Activated CD4-positive, alpha-beta memory T cell treated with anti-CD3 and anti-CD28 coated beads for 36 hours (primary cell): ENCODE data around the gene ADSL. TPM values are rescaled to one million over a fixed set of nuclear protein-coding genes. Genes with fewer than 3 reads are reported as not detected.

Experiments
- CTCF ChIA-PET: fragments of 350-600 bp; sonication (Branson Sonifier 250); formaldehyde crosslinking; loops from one replicate; lab custom pipeline; 2021; ENCODE audit warnings: antibody characterized with exemption, inconsistent platforms; lab: Charles Lee
- POLR2A ChIA-PET: fragments of 350-600 bp; sonication (Branson Sonifier 250); formaldehyde crosslinking; loops from one replicate; lab custom pipeline; 2021; ENCODE audit warnings: antibody characterized with exemption; lab: Charles Lee
- DNase-seq: peaks from one replicate; pipeline ENCODE4 v3.0.0-alpha.2; 2020
- H3K27ac Mint-ChIP-seq: one replicate; pipeline ENCODE4 v1.8.0; 2021; ENCODE audit warnings: mixed read lengths
- H3K27me3 Mint-ChIP-seq: one replicate; pipeline ENCODE4 v1.8.0; 2021; ENCODE audit warnings: mixed read lengths
- H3K36me3 Mint-ChIP-seq: one replicate; pipeline ENCODE4 v1.8.0; 2021; ENCODE audit warnings: mixed read lengths
- H3K4me1 Mint-ChIP-seq: one replicate; pipeline ENCODE4 v1.8.0; 2021; ENCODE audit warnings: low read depth, mixed read lengths
- H3K4me3 Mint-ChIP-seq: one replicate; pipeline ENCODE4 v1.8.0; 2021; ENCODE audit warnings: mild to moderate bottlenecking, mixed read lengths
- H3K9me3 Mint-ChIP-seq: one replicate; pipeline ENCODE4 v1.8.0; 2021; ENCODE audit warnings: mixed read lengths
- intact Hi-C: fragments of 100-400 bp; cut with micrococcal nuclease; formaldehyde crosslinking; loops from one replicate; pipeline ENCODE4 v1.15.1; 2023
- total RNA-seq, 2 experiments: library from RNA; stranded (reverse); gene quantifications; one replicate each; pipeline ENCODE4 v1.2.3, GENCODE V29; 2021

The ADSL gene
- total RNA-seq, 2 experiments from 2014 or later, result 143 to 146 TPM

DNA sequence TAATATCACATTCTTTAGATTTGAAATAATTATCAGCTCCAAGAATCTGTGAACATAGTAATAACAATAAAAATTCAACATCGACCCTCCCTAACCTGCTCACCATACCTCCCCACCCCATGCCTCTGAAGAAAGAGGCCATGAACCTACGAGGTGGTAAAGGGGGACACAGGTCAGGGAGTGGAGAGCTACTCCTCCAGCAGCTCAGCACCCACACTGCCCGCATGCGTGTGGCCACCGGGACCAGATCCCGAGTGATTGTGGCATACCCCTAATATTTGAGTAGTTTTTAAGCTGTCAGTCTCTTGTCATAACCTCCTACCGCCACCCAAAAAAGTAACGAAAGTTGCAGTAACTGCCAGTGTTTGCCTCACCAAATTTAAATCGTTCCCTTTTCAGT, 16.8 kb upstream of the ADSL start:
- CTCF ChIA-PET, result interaction anchor here (1.5 kb wide), 1 partner anchor 17 kb away, joined by 6 read pairs; the partner anchor contains the start of gene ADSL
- H3K27ac Mint-ChIP-seq, result peak overlapping the region; percentile 9

DNA sequence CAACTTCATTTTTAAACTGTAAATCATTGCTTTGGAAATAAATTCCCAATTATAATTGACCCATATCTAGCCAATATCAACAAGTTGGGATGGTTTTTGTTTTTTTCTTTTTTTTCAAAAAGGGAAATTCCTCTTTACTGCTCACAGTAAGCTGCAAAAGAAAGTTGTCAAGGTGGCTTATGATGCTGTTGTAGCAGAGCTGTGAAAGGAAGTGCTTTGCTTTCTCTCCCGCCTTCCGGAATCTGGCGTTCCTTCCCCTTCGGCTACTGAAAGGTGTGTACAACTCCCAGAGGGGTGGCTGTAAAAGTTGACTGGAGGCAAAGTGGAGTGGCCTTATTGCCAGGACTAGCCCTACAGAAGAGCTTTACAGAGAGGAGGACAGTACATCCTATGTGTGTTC, 16.2 kb upstream of the ADSL start:
- no peaks in the 10 kb centered on the region for H3K36me3 Mint-ChIP-seq
- H3K9me3 Mint-ChIP-seq, result no peaks in the 10 kb centered on the region
- H3K27ac Mint-ChIP-seq, result no peak overlapping the region
- H3K4me3 Mint-ChIP-seq, result no peak overlapping the region
- DNase-seq, result no peak
- H3K4me1 Mint-ChIP-seq, result peaks cover 95% of the 10 kb centered on the region
- ChIA-PET CTCF (interaction anchor here (1.5 kb wide), 1 partner anchor 16 kb away, joined by 6 read pairs; the partner anchor contains the start of gene ADSL), POLR2A (interaction anchor here (1.5 kb wide), 1 partner anchor 275 kb away, joined by 3 read pairs; no protein-coding TSS in a partner anchor)
- H3K27me3 Mint-ChIP-seq, result no peaks in the 10 kb centered on the region
- intact Hi-C loops, result no loop called here

More for the DNA sequence above, 16.8 kb upstream of the ADSL start:
- intact Hi-C loops, result loop anchor here (5.0 to 10.0 kb wide), 2 partner anchors 272 to 385 kb away; no protein-coding TSS in a partner anchor
- DNase-seq, result no peak
- H3K4me1 Mint-ChIP-seq, result peaks cover 95% of the 10 kb centered on the region
- no peaks in the 10 kb centered on the region for H3K9me3 Mint-ChIP-seq
- no peaks in the 10 kb centered on the region for H3K27me3 Mint-ChIP-seq
- H3K36me3 Mint-ChIP-seq, result no peaks in the 10 kb centered on the region
- H3K4me3 Mint-ChIP-seq, result no peak overlapping the region
- POLR2A ChIA-PET, result no interaction called here

DNA sequence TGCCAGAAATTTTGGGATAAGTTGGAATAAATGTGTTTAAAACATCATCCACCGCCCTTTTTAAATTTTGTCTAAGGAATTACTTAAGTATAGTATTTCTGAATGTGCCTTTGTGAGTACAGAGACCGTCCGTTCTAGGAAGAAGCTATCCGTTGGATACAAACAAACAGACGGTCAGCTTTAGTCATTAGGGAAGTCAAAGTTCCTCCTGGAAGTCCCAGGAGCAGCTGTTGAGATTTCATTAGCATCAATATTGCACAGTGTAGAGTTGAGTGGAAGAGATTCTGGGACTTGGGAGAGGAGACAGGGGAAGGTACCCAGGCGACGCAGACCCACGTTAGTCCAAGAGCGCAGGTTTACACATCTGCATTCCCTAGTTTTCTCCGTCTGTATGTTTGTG, 15.7 kb upstream of the ADSL start:
- Mint-ChIP-seq H3K27ac (no peak overlapping the region), H3K36me3 (no peaks in the 10 kb centered on the region), H3K27me3 (no peaks in the 10 kb centered on the region), H3K4me3 (no peak overlapping the region), H3K9me3 (no peaks in the 10 kb centered on the region), H3K4me1 (peaks cover 93% of the 10 kb centered on the region)
- POLR2A ChIA-PET, result interaction anchor here (1.5 kb wide), 1 partner anchor 275 kb away, joined by 3 read pairs; no protein-coding TSS in a partner anchor
- no peak for DNase-seq
- CTCF ChIA-PET, result interaction anchor here (1.5 kb wide), 1 partner anchor 15 kb away, joined by 6 read pairs; the partner anchor contains the start of gene ADSL
- intact Hi-C loops, result no loop called here

DNA sequence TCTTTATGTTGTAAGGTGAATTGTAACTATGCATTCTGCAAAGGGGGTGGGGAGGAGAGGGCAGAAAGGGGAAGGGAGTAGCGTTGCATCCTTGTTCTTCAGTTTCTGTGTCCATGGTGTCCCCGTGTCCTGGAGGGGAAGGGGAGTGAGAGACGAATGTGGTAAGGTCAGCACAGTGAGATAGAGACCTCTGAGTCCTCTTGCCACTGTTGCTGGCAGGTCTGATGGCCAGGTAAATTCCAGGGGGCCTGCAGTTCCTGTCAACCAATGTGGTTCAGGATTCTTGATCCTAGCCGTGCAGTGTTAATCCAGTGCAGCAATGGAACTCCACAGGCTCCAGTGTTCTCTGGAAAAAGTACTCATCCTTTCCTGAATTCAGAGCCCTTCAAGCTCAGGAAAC, 14.6 kb upstream of the ADSL start:
- CTCF ChIA-PET, result interaction anchor here (0.6 kb wide), 1 partner anchor 33 kb away, joined by 6 read pairs; no protein-coding TSS in a partner anchor
- no peak for DNase-seq
- Mint-ChIP-seq H3K4me3 (no peak overlapping the region), H3K9me3 (no peaks in the 10 kb centered on the region), H3K4me1 (peaks cover 94% of the 10 kb centered on the region), H3K27ac (peak overlapping the region; percentile 80), H3K36me3 (peaks cover 3% of the 10 kb centered on the region), H3K27me3 (no peaks in the 10 kb centered on the region)
- POLR2A ChIA-PET, result interaction anchor here (1.0 to 1.5 kb wide), 2 partner anchors 14 to 276 kb away, joined by 3 to 4 read pairs; no protein-coding TSS in a partner anchor
- intact Hi-C loops, result loop anchor here (2.0 kb wide), 1 partner anchor 41 kb away; no protein-coding TSS in a partner anchor

DNA sequence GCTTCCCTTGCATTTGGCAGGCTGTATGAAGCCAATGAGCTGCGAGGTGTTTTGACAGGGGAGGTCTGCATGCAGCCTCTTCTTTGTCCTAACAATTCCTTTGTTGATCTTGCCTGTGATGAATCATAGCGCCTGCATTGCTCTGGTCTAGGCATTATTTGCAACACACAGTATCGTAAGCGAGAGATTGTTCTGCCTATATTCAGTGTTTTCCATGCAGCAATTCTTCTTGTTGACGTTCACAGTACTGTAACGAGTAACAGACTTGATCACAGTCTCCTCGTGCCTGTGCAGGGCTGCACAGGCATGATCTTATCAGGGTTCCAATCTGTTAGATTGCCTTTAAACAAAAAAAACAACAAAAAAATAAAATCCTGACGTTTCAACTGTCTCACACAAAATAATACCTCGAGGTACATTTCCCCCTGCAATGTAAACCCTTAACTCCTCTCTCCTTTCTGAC, 13.9 kb upstream of the ADSL start:
- CTCF ChIA-PET, result no interaction called here
- peak; percentile 44 for DNase-seq
- Mint-ChIP-seq H3K27ac (peak overlapping the region; percentile 80), H3K9me3 (no peaks in the 10 kb centered on the region), H3K4me3 (peak overlapping the region; percentile 49), H3K27me3 (no peaks in the 10 kb centered on the region), H3K4me1 (peaks cover 91% of the 10 kb centered on the region), H3K36me3 (peaks cover 3% of the 10 kb centered on the region)
- intact Hi-C loops, result loop anchor here (2.0 kb wide), 1 partner anchor 42 kb away; no protein-coding TSS in a partner anchor
- POLR2A ChIA-PET, result interaction anchor here (0.5 to 1.0 kb wide), 2 partner anchors 13 to 89 kb away, joined by 4 to 7 read pairs; no protein-coding TSS in a partner anchor

DNA sequence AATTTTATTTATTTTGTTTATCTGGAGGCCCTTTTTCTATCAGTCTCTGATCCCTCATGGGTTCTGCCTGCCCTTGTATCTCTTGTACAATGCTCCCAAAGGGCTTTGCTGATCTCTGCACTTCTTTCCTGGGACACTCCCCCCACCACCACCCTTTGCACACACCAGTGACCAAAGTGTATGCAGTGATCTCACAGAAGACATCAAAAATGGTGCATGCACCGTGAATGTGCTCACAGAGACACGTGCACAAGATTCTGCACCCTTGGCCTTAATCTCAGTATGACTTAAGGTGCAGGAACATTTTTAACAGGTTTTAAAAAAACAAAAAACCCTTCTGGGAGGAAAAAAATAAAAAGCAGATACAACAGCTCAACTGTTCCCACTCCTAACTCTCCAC, 12.2 kb upstream of the ADSL start:
- no peaks in the 10 kb centered on the region for H3K27me3 Mint-ChIP-seq
- peaks cover 83% of the 10 kb centered on the region for H3K4me1 Mint-ChIP-seq
- intact Hi-C loops, result loop anchor here (1.0 kb wide), 1 partner anchor 157 kb away; the partner anchor contains the start of gene TNRC6B
- ChIA-PET CTCF (interaction anchor here (3.0 kb wide), 1 partner anchor 13 kb away, joined by 21 read pairs; the partner anchor contains the start of gene ADSL), POLR2A (interaction anchor here (1.1 to 1.2 kb wide), 3 partner anchors 11 to 83 kb away, joined by 3 to 5 read pairs (median 3); no protein-coding TSS in a partner anchor)
- DNase-seq, result peak; percentile 36
- H3K36me3 Mint-ChIP-seq, result peaks cover 6% of the 10 kb centered on the region
- no peaks in the 10 kb centered on the region for H3K9me3 Mint-ChIP-seq
- peak overlapping the region; percentile 64 for H3K27ac Mint-ChIP-seq
- H3K4me3 Mint-ChIP-seq, result no peak overlapping the region

DNA sequence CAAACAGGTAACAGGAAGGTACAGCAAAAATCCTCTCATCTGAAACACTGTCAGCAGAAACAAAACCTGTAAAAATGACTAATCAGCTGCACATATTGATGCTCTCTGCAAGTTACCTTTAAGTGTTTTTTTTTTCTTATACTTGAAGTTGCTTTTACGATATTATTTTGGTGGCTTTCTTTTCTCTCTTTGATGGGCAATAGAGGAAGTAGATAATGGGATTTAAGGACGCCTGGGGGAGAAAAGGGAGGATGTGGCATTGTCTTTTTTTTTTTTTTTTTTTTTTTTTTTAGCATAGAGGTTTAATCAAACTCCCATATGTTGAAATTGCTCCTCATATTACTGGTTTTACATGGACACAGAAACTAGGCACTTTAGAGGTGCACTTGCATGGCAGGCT, 11.4 kb upstream of the ADSL start:
- no peak for DNase-seq
- H3K4me1 Mint-ChIP-seq, result peaks cover 74% of the 10 kb centered on the region
- H3K27me3 Mint-ChIP-seq, result no peaks in the 10 kb centered on the region
- H3K27ac Mint-ChIP-seq, result peak overlapping the region; percentile 64
- ChIA-PET CTCF (interaction anchor here (3.0 kb wide), 1 partner anchor 12 kb away, joined by 21 read pairs; the partner anchor contains the start of gene ADSL), POLR2A (interaction anchor here (0.6 to 1.2 kb wide), 4 partner anchors 12 to 233 kb away, joined by 3 to 5 read pairs (median 3); no protein-coding TSS in a partner anchor)
- peaks cover 6% of the 10 kb centered on the region for H3K36me3 Mint-ChIP-seq
- H3K4me3 Mint-ChIP-seq, result peak overlapping the region; percentile 31
- intact Hi-C loops, result loop anchor here (1.0 kb wide), 3 partner anchors 11 to 158 kb away; partner anchors contain the start of genes ADSL and TNRC6B
- H3K9me3 Mint-ChIP-seq, result no peaks in the 10 kb centered on the region

DNA sequence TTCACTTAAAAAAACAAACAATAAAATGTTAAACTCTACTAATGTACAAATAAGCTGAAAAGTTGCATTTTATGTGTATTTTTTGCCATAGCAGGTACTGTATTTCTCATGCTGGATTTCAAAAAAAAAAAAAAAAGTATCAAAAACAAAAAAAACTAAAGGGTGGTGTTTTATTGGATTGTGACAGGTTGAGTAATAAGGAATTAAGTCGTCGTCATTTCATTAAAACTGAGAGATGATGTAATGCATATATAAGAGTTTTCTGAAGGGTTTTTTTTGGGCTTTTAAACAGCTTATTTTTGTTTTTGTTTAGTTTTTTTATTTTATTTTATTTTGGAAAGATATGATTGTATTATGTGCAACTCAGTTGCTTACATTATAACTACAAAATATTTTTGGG, 10.9 kb upstream of the ADSL start:
- intact Hi-C loops, result loop anchor here (1.0 kb wide), 2 partner anchors 11 kb away; partner anchors contain the start of gene ADSL
- no peak overlapping the region for H3K4me3 Mint-ChIP-seq
- peak overlapping the region; percentile 64 for H3K27ac Mint-ChIP-seq
- no peaks in the 10 kb centered on the region for H3K9me3 Mint-ChIP-seq
- H3K4me1 Mint-ChIP-seq, result peaks cover 73% of the 10 kb centered on the region
- ChIA-PET POLR2A (interaction anchor here (0.6 to 2.1 kb wide), 5 partner anchors 11 to 292 kb away, joined by 3 to 11 read pairs (median 3); partner anchors contain the start of gene ADSL), CTCF (interaction anchor here (3.0 kb wide), 1 partner anchor 12 kb away, joined by 21 read pairs; the partner anchor contains the start of gene ADSL)
- no peak for DNase-seq
- H3K36me3 Mint-ChIP-seq, result peaks cover 6% of the 10 kb centered on the region
- no peaks in the 10 kb centered on the region for H3K27me3 Mint-ChIP-seq

DNA sequence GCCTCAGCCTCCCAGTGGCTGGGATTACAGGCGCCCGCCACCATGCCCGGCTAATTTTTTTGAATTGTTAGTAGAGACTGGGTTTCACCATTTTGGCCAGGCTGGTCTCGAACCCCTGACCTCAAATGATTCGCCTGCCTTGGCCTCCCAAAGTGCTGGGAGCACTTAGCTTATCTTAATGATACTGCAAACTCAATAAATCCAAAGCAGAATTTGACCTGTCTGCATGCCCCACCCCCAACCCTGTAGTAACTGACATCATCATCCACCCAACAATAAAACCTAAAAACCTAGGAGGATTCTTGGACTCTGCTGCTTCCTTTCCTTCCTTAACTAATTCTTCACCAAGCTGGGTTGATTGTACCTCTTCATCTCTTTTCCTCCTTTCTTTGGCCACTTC, 6.3 kb upstream of the ADSL start:
- DNase-seq, result no peak
- Mint-ChIP-seq H3K27ac (peak overlapping the region; percentile 1), H3K4me3 (no peak overlapping the region), H3K27me3 (no peaks in the 10 kb centered on the region), H3K4me1 (peaks cover 56% of the 10 kb centered on the region), H3K36me3 (peaks cover 6% of the 10 kb centered on the region), H3K9me3 (no peaks in the 10 kb centered on the region)
- CTCF ChIA-PET, result interaction anchor here (0.6 kb wide), 1 partner anchor 811 kb away, joined by 3 read pairs; no protein-coding TSS in a partner anchor
- intact Hi-C loops, result loop anchor here (10.0 kb wide), 1 partner anchor 405 kb away; no protein-coding TSS in a partner anchor
- POLR2A ChIA-PET, result no interaction called here

DNA sequence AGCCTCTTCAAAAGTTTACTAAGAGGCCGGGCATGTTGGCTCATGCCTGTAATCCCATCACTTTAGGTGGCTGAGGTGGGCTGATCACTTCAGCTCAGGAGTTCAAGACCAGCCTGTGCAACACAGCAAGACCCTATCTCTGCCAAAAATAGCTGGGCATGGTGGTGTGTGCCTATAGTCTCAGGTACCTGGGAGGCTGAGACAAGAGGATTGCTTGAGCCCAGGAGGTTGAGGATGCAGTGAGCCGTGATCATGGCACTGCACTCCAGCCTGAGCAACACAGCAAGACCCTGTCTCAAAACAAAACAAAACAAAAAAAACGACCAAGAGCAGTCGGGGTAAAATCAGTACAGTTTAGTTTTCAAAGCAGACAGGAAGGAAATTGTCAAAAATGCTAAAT, 4.7 kb upstream of the ADSL start:
- H3K9me3 Mint-ChIP-seq, result no peaks in the 10 kb centered on the region
- ChIA-PET CTCF (no interaction called here), POLR2A (no interaction called here)
- intact Hi-C loops, result loop anchor here (10.0 kb wide), 1 partner anchor 407 kb away; no protein-coding TSS in a partner anchor
- H3K4me3 Mint-ChIP-seq, result no peak overlapping the region
- H3K27me3 Mint-ChIP-seq, result no peaks in the 10 kb centered on the region
- peaks cover 5% of the 10 kb centered on the region for H3K36me3 Mint-ChIP-seq
- H3K4me1 Mint-ChIP-seq, result peaks cover 46% of the 10 kb centered on the region
- DNase-seq, result no peak
- peak overlapping the region; percentile 49 for H3K27ac Mint-ChIP-seq

DNA sequence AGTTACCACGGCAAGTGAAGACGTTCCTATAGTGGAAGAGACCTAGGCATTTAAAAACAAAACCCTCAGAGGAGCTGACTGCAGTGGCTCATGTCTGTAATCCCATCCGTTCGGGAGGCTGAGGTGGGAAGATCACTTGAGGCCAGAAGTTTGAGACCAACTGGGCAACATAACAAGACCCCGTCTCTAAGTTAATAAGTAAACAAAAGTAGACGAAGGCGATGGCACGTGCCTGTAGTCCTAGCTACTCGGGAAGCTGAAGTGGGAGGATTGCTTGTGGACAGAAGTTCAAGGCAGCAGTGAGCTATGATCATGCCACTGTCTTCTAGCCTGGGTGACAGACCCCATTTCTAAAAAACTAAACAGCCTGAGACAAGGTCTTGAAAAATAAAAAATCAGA, 3.8 kb upstream of the ADSL start:
- Mint-ChIP-seq H3K27ac (peak overlapping the region; percentile 40), H3K27me3 (no peaks in the 10 kb centered on the region), H3K4me3 (no peak overlapping the region), H3K36me3 (peaks cover 12% of the 10 kb centered on the region), H3K4me1 (peaks cover 46% of the 10 kb centered on the region), H3K9me3 (no peaks in the 10 kb centered on the region)
- POLR2A ChIA-PET, result no interaction called here
- no peak for DNase-seq
- intact Hi-C loops, result loop anchor here (10.0 kb wide), 1 partner anchor 408 kb away; no protein-coding TSS in a partner anchor
- CTCF ChIA-PET, result no interaction called here
